Tibial artery (tissue), 4 donors: ENCODE data around the gene TBC1D8.
"Not testable (repeated sequence)": the region's sequence is repeated elsewhere in the genome, so short reads cannot be mapped to it uniquely, and the experiment has no call there.

Source experiments
- DNase-seq, 2 donors: peaks; one replicate each; pipeline ENCODE4 v3.0.0-alpha.2; 2019
- H3K27ac ChIP-seq, 2 donors: fragments of 200-600 bp; sonication (generic) in 1 of 2; 1 replicate in 1 of 2; 2 replicates in 1 of 2; pipeline ENCODE4 v1.5.1; 2018 to 2019; ENCODE audit warnings: mild to moderate bottlenecking in 1 of 2
- H3K27me3 ChIP-seq, 2 donors: fragments of 200-600 bp; sonication (generic) in 1 of 2; one replicate each; pipeline versions ENCODE4 v1.5.1 to v1.6.0; 2016 to 2019
- H3K36me3 ChIP-seq, 3 donors: fragments of 200-600 bp; sonication (generic) in 2 of 3; one replicate each; pipeline ENCODE4 v1.5.1; 2016 to 2019; ENCODE audit warnings: mild to moderate bottlenecking in 2 of 3
- H3K4me1 ChIP-seq, 4 donors: fragments of 200-600 bp; sonication (generic) in 2 of 4; 1 replicate in 3 of 4; 2 replicates in 1 of 4; pipeline ENCODE4 v1.5.1; 2016 to 2019
- H3K4me3 ChIP-seq, 2 donors: fragments of 200-600 bp; sonication (generic) in 1 of 2; 1 replicate in 1 of 2; 2 replicates in 1 of 2; pipeline ENCODE4 v1.5.1; 2018 to 2019; ENCODE audit warnings: mild to moderate bottlenecking in 2 of 2
- H3K9me3 ChIP-seq, 3 donors: fragments of 200-600 bp; sonication (generic) in 1 of 3; one replicate each; pipeline ENCODE4 v1.5.1; 2016 to 2019
- CTCF ChIP-seq, 2 experiments: fragments of 200-600 bp in 1 of 2; fragments of 450-650 bp in 1 of 2; IDR thresholded peaks; one replicate each; pipeline ENCODE4 v1.5.1; 2017 to 2019; ENCODE audit warnings: antibody characterized with exemption in 2 of 2, mild to moderate bottlenecking in 1 of 2, moderate library complexity in 1 of 2
- intact Hi-C: fragments of 100-400 bp; cut with DNase I; formaldehyde crosslinking; loops from one replicate; pipeline ENCODE4 v1.15.0; 2023; ENCODE audit warnings: low total_unique reads

TBC1D8 gene

GRCh38 chr2:101185656-101186055 is 34.5 kb upstream of the TBC1D8 start:
- H3K4me3 ChIP-seq, result no peak overlapping the region
- TF ChIP-seq CTCF (IDR thresholded peaks at IDR 0.05), result no peak
- DNase-seq, result no peak
- H3K36me3 ChIP-seq, result no peaks in the 10 kb centered on the region
- H3K9me3 ChIP-seq, result peaks cover 0 to 7% (median 0%) of the 10 kb centered on the region in 3 donors
- no peaks in the 10 kb centered on the region for H3K27me3 ChIP-seq
- intact Hi-C loops, result no loop called here
- H3K27ac ChIP-seq, result no peak overlapping the region
- H3K4me1 ChIP-seq, result no peaks in the 10 kb centered on the region

- Histone ChIP-seq H3K9me3 (peaks cover 0 to 7% (median 0%) of the 10 kb centered on the region in 3 donors), H3K27ac (no peak overlapping the region), H3K4me1 (no peaks in the 10 kb centered on the region), H3K36me3 (no peaks in the 10 kb centered on the region), H3K4me3 (no peak overlapping the region), H3K27me3 (no peaks in the 10 kb centered on the region)
- no peak for TF ChIP-seq CTCF (IDR thresholded peaks at IDR 0.05)
- DNase-seq, result no peak
- intact Hi-C loops, result no loop called here
Measured at GRCh38 chr2:101185085-101185484, 33.9 kb upstream of the TBC1D8 start.

GRCh38 chr2:101179982-101180381 is 28.8 kb upstream of the TBC1D8 start:
- no peaks in the 10 kb centered on the region for H3K36me3 ChIP-seq
- DNase-seq, result peak in 1 of 2 donors; percentile 24
- H3K27me3 ChIP-seq, result no peaks in the 10 kb centered on the region
- intact Hi-C loops, result no loop called here
- no peak overlapping the region for H3K27ac ChIP-seq
- H3K9me3 ChIP-seq, result no peaks in the 10 kb centered on the region
- no peak overlapping the region for H3K4me3 ChIP-seq
- no peak for TF ChIP-seq CTCF (IDR thresholded peaks at IDR 0.05)
- peaks cover 0 to 14% (median 3%) of the 10 kb centered on the region in 4 donors for H3K4me1 ChIP-seq

- no peak for DNase-seq
- TF ChIP-seq CTCF (IDR thresholded peaks at IDR 0.05), result no peak
- H3K9me3 ChIP-seq, result no peaks in the 10 kb centered on the region
- H3K27me3 ChIP-seq, result no peaks in the 10 kb centered on the region
- H3K27ac ChIP-seq, result no peak overlapping the region
- intact Hi-C loops, result no loop called here
- H3K4me3 ChIP-seq, result no peak overlapping the region
- peaks cover 0 to 24% (median 7%) of the 10 kb centered on the region in 4 donors for H3K4me1 ChIP-seq
- no peaks in the 10 kb centered on the region for H3K36me3 ChIP-seq
Measured at GRCh38 chr2:101176803-101177202, 25.6 kb upstream of the TBC1D8 start.

GRCh38 chr2:101175991-101176390 is 24.8 kb upstream of the TBC1D8 start:
- H3K4me1 ChIP-seq, result peaks cover 0 to 24% (median 7%) of the 10 kb centered on the region in 4 donors
- no peaks in the 10 kb centered on the region for H3K27me3 ChIP-seq
- intact Hi-C loops, result no loop called here
- no peaks in the 10 kb centered on the region for H3K36me3 ChIP-seq
- H3K9me3 ChIP-seq, result no peaks in the 10 kb centered on the region
- no peak overlapping the region for H3K27ac ChIP-seq
- H3K4me3 ChIP-seq, result no peak overlapping the region
- no peak for DNase-seq
- no peak for TF ChIP-seq CTCF (IDR thresholded peaks at IDR 0.05)

- H3K4me1 ChIP-seq, result peaks cover 0 to 24% (median 7%) of the 10 kb centered on the region in 4 donors
- peak overlapping the region in 1 of 2 donors; percentile 74 for H3K27ac ChIP-seq
- DNase-seq, result peak in 1 of 2 donors; percentile 47
- H3K9me3 ChIP-seq, result no peaks in the 10 kb centered on the region
- no peak overlapping the region for H3K4me3 ChIP-seq
- no peaks in the 10 kb centered on the region for H3K36me3 ChIP-seq
- no peaks in the 10 kb centered on the region for H3K27me3 ChIP-seq
- intact Hi-C loops, result no loop called here
- no peak for TF ChIP-seq CTCF (IDR thresholded peaks at IDR 0.05)
Measured at GRCh38 chr2:101173707-101174295, 22.6 kb upstream of the TBC1D8 start.

- H3K36me3 ChIP-seq, H3K27ac ChIP-seq: not testable (repeated sequence)
Measured at GRCh38 chr2:101169822-101170221, 18.6 kb upstream of the TBC1D8 start.

More at GRCh38 chr2:101169822-101170221, 18.6 kb upstream of the TBC1D8 start:
- H3K27me3 ChIP-seq, DNase-seq, H3K4me3 ChIP-seq, intact Hi-C loops, H3K4me1 ChIP-seq: not testable (repeated sequence)
- H3K9me3 ChIP-seq, result peaks cover 0 to 12% (median 11%) of the 10 kb centered on the region in 3 donors
